DND-41 (cell line): ENCODE data around the gene NAT8.
A peak's percentile ranks its signal among the peaks of the same experiment; 100 is the strongest.
"Not testable (repeated sequence)": the region's sequence is repeated elsewhere in the genome, so short reads cannot be mapped to it uniquely, and the experiment has no call there.

Experiments
- ATAC-seq: fragments of 200-7000 bp; cut with Tn5 transposase; 3 replicates; pipeline ENCODE4 v1.9.1; 2021; ENCODE audit warnings: low read depth; ENCODE audit not compliant: insufficient read depth
- DNase-seq: peaks from one replicate; pipeline ENCODE4 v3.0.0-alpha.2; 2020
- H2AFZ ChIP-seq: 2 replicates; pipeline ENCODE4 v1.6.0; 2012; ENCODE audit warnings: low read depth, low read length
- H3K27ac ChIP-seq: 2 replicates; pipeline ENCODE4 v1.5.1; 2012; ENCODE audit warnings: low read length, inconsistent platforms
- H3K27me3 ChIP-seq: fragments of 200-600 bp; sonication (generic); 2 replicates; pipeline ENCODE4 v1.6.0; 2012; ENCODE audit warnings: low read length, mild to moderate bottlenecking, inconsistent platforms; ENCODE audit not compliant: insufficient read depth, poor library complexity
- H3K36me3 ChIP-seq: 2 replicates; pipeline ENCODE4 v1.5.1; 2012; ENCODE audit warnings: low read length, inconsistent platforms; ENCODE audit not compliant: insufficient read depth
- H3K4me1 ChIP-seq: 2 replicates; pipeline ENCODE4 v1.5.1; 2012; ENCODE audit warnings: mild to moderate bottlenecking, low read length; ENCODE audit not compliant: insufficient read depth
- H3K4me2 ChIP-seq: 2 replicates; pipeline ENCODE4 v1.6.0; 2012; ENCODE audit warnings: mild to moderate bottlenecking, moderate library complexity, low read length, inconsistent platforms; ENCODE audit not compliant: insufficient read depth
- H3K4me3 ChIP-seq, 2 experiments: fragments of 200-600 bp in 1 of 2; shearing (Covaris generic) in 1 of 2; 2 replicates each; pipeline ENCODE4 v1.5.1; 2012 to 2016; ENCODE audit warnings: inconsistent platforms in 2 of 2, low read length in 2 of 2, mild to moderate bottlenecking in 2 of 2, low read depth in 1 of 2, moderate library complexity in 1 of 2
- H3K79me2 ChIP-seq: 2 replicates; pipeline ENCODE4 v1.6.0; 2012; ENCODE audit warnings: low read length, inconsistent platforms; ENCODE audit not compliant: insufficient read depth
- H3K9ac ChIP-seq: 2 replicates; pipeline ENCODE4 v1.6.0; 2012; ENCODE audit warnings: low read depth, mild to moderate bottlenecking, inconsistent platforms, low read length, moderate library complexity
- H3K9me3 ChIP-seq: 2 replicates; pipeline ENCODE4 v1.5.1; 2012; ENCODE audit warnings: low read length, moderate library complexity, mild to moderate bottlenecking, inconsistent platforms; ENCODE audit not compliant: insufficient read depth, severe bottlenecking
- H4K20me1 ChIP-seq: 2 replicates; pipeline ENCODE4 v1.6.0; 2012; ENCODE audit warnings: low read length; ENCODE audit not compliant: insufficient read depth
- CTCF ChIP-seq: IDR thresholded peaks from 2 replicates; pipeline ENCODE4 v1.5.1; 2012; ENCODE audit warnings: borderline replicate concordance, low read length, moderate library complexity, mild to moderate bottlenecking; ENCODE audit not compliant: poor library complexity, severe bottlenecking; ENCODE audit errors: extremely low read depth
- EZH2 ChIP-seq: IDR thresholded peaks from 3 replicates; pipeline ENCODE4 v1.6.1; 2012; ENCODE audit warnings: borderline replicate concordance, low read depth, mild to moderate bottlenecking, moderate library complexity, low read length, inconsistent platforms; ENCODE audit not compliant: severe bottlenecking

Gene NAT8

GRCh38 chr2:73624625-73625024 lies 17.6 kb downstream of the NAT8 start:
- not testable (repeated sequence) for ATAC-seq, DNase-seq, H3K79me2 ChIP-seq, H3K36me3 ChIP-seq, H3K4me1 ChIP-seq, H4K20me1 ChIP-seq, H3K9me3 ChIP-seq, H3K9ac ChIP-seq, H2AFZ ChIP-seq, H3K27ac ChIP-seq, H3K4me3 ChIP-seq, H3K27me3 ChIP-seq, H3K4me2 ChIP-seq

DNA sequence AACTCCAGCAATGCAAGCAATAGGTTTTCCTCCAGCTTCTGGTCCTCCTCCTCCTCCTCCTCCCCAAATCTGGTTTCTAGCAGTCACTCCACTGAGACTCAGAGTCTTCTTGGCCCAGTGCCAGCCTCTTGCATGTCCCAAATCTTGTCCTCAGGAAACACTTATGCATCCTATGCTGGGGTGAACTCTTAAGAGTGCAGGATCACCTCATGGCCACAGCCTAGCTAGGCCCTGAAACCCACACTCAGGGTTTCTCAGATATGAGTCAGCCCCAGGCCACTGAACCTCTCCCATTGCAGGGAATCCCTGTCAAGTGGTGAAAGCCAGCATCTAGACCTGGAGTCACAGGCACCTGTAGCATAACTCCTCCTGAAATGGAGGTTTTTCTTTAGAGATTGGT lies 18.2 kb downstream of the NAT8 start:
- not testable (repeated sequence) for DNase-seq

GRCh38 chr2:73619925-73620324 lies 22.3 kb downstream of the NAT8 start:
- not testable (repeated sequence) for H2AFZ ChIP-seq, H3K9ac ChIP-seq, H3K79me2 ChIP-seq, H3K4me2 ChIP-seq, H3K9me3 ChIP-seq, H3K4me1 ChIP-seq, H3K27me3 ChIP-seq, H4K20me1 ChIP-seq, H3K36me3 ChIP-seq, DNase-seq, H3K27ac ChIP-seq, H3K4me3 ChIP-seq
- TF ChIP-seq CTCF = peak; percentile 47
- ATAC-seq = peak; percentile 58; the same call in 1 of the 3 replicates

More for the DNA sequence above, 18.2 kb downstream of the NAT8 start:
- not testable (repeated sequence) for H3K79me2 ChIP-seq, H3K4me1 ChIP-seq, H3K4me3 ChIP-seq, H3K4me2 ChIP-seq, ATAC-seq, H3K9me3 ChIP-seq, H3K27ac ChIP-seq, H3K27me3 ChIP-seq, H4K20me1 ChIP-seq, H3K36me3 ChIP-seq, H2AFZ ChIP-seq, H3K9ac ChIP-seq

DNA sequence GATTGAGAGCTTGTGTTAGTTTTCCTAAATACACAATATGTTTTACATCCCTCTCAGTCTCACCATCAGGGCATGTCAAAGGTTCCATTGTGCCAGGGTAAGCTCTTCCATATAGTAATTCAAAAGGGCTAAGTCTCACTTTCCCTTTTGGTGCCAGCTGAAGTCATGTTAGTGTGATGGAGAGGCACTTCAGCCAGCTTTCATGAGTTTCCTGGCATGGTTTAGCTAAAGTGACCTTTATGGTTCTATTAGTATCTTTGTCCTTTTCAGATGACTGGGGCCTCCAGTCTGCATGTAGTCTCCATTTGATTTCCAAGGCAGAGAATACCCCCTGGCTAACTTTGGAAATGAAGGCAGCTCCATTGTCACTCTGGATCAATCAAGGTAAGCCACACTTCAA lies 27.2 kb downstream of the NAT8 start:
- H3K9me3 ChIP-seq = no peaks in the 10 kb centered on the region
- no peaks in the 10 kb centered on the region for H3K79me2 ChIP-seq
- TF ChIP-seq EZH2 = no peak
- TF ChIP-seq CTCF = no peak
- no peak overlapping the region for H3K9ac ChIP-seq
- H2AFZ ChIP-seq = no peak overlapping the region
- no peak overlapping the region for H3K4me3 ChIP-seq
- H4K20me1 ChIP-seq = no peaks in the 10 kb centered on the region
- H3K27me3 ChIP-seq = no peaks in the 10 kb centered on the region
- no peak for DNase-seq
- H3K27ac ChIP-seq = no peak overlapping the region
- no peak overlapping the region for H3K4me2 ChIP-seq
- ATAC-seq = no peak
- H3K4me1 ChIP-seq = no peaks in the 10 kb centered on the region
- H3K36me3 ChIP-seq = no peaks in the 10 kb centered on the region

DNA sequence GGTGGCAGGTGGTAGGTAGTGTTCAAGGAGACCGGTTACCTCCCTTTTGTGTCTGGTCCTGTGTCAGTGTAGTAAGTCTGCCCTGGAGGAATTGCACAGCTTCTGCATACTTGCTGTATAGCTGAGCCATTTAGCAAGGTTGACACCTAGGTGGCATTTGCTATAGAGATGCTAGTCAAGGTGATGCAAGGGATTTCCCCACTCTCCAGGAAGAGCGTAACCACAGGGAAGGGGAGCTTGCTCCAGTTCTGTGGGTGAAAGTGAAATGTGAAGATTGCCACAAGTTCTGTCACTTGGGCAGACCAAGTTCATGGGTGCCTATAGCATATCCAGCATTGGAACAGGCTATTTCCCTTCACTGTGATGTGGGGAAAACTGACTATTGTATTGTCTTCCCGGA lies 28.1 kb downstream of the NAT8 start:
- Histone ChIP-seq H3K79me2 (no peaks in the 10 kb centered on the region), H3K4me1 (no peaks in the 10 kb centered on the region), H3K27ac (no peak overlapping the region), H3K9ac (no peak overlapping the region), H3K4me2 (no peak overlapping the region), H4K20me1 (no peaks in the 10 kb centered on the region), H3K9me3 (no peaks in the 10 kb centered on the region), H3K4me3 (no peak overlapping the region), H2AFZ (no peak overlapping the region), H3K27me3 (no peaks in the 10 kb centered on the region), H3K36me3 (no peaks in the 10 kb centered on the region; the same call in 1 of the 2 replicates)
- ATAC-seq (no peak), DNase-seq (no peak)
- TF ChIP-seq CTCF (no peak), EZH2 (no peak)
